GM12878 (cell line): ENCODE measurements around the gene ACAP1. TPM values are rescaled to one million over a fixed set of nuclear protein-coding genes. Genes with fewer than 3 reads are reported as not detected.

Experiments used
- CUX1 ChIP-seq: IDR thresholded peaks from 2 replicates; pipeline ENCODE4 v1.6.1; 2012; ENCODE audit warnings: improper control_type of control experiment, low read depth, low read length; ENCODE audit not compliant: insufficient replicate concordance
- ZNF592 ChIP-seq: fragments of 450-650 bp; IDR thresholded peaks from 2 replicates; pipeline ENCODE4 v1.6.1; 2017; ENCODE audit warnings: mild to moderate bottlenecking, moderate library complexity
- polyA plus RNA-seq, 11 experiments: library from polyadenylated mRNA; depleted of rRNA in 4 of 11; unstranded in 6 of 11; stranded (reverse) in 5 of 11; fragments of >200 nt; fragmentation: Nextera tagmentation in 4 of 11; fragmentation: Illumina TruSeq in 1 of 11; extraction: Ambion mirVana in 4 of 11; extraction: Trizol in 1 of 11; gene quantifications; 1 replicate in 1 of 11; 2 replicates in 10 of 11; pipeline versions ENCODE4 v1.2.1 to v1.2.3, GENCODE V29; 2011 to 2016; ENCODE audit warnings: inconsistent platforms in 2 of 11, missing spikeins in 2 of 11, low read depth in 1 of 11
- total RNA-seq, 4 experiments: library from RNA; depleted of rRNA in 3 of 4; stranded (reverse); fragments of >200 nt in 3 of 4; fragmentation: Illumina TruSeq in 1 of 4; extraction: Trizol in 1 of 4; gene quantifications; 2 replicates each; pipeline versions ENCODE4 v1.2.1 to v1.2.3, GENCODE V29; 2013 to 2021

Gene ACAP1
- total and polyA plus RNA-seq, 10 of the 15 experiments (the other 5 are each of a cell fraction or from before 2014, with no cell fraction given): 5.7 to 245 (median 118) TPM

GRCh38 chr17:7326186-7326585 lies 10.1 kb upstream of the ACAP1 start (continued):
- TF ChIP-seq CUX1: no peak
- TF ChIP-seq ZNF592: no peak
- TF ChIP-seq, all 136 proteins: peak for 0
